Thymus (tissue), 11 donors: ENCODE measurements around the gene REN. TPM values are rescaled to one million over a fixed set of nuclear protein-coding genes. Genes with fewer than 3 reads are reported as not detected.
A peak's percentile ranks its signal among the peaks of the same experiment; 100 is the strongest.

Experiments
- DNase-seq, 9 donors: peaks; one replicate each; pipeline ENCODE4 v3.0.0-alpha.2; 2013; ENCODE audit warnings: low spot score in 9 of 9, low read depth in 6 of 9, missing footprints in 1 of 9
- H3K27ac ChIP-seq, 2 donors: one replicate each; pipeline ENCODE4 v1.5.1; 2013; ENCODE audit warnings: control low read depth in 1 of 2, low read depth in 1 of 2, low read length in 1 of 2, mild to moderate bottlenecking in 1 of 2, moderate library complexity in 1 of 2
- H3K27me3 ChIP-seq, 2 donors: one replicate each; pipeline ENCODE4 v1.5.1; 2013; ENCODE audit warnings: low read length in 1 of 2; ENCODE audit not compliant: control insufficient read depth in 2 of 2, insufficient read depth in 1 of 2
- H3K36me3 ChIP-seq, 2 donors: one replicate each; pipeline ENCODE4 v1.5.1; 2013; ENCODE audit warnings: low read length in 1 of 2, mild to moderate bottlenecking in 1 of 2, moderate library complexity in 1 of 2; ENCODE audit not compliant: control insufficient read depth in 2 of 2, insufficient read depth in 2 of 2
- H3K4me1 ChIP-seq, 2 donors: one replicate each; pipeline ENCODE4 v1.5.1; 2013; ENCODE audit warnings: low read length in 2 of 2; ENCODE audit not compliant: control insufficient read depth in 2 of 2, insufficient read depth in 2 of 2
- H3K4me3 ChIP-seq, 2 donors: one replicate each; pipeline ENCODE4 v1.5.1; 2013; ENCODE audit warnings: low read length in 2 of 2, control low read depth in 1 of 2, mild to moderate bottlenecking in 1 of 2
- H3K9me3 ChIP-seq, 2 donors: one replicate each; pipeline ENCODE4 v1.5.1; 2013; ENCODE audit warnings: low read length in 1 of 2, mild to moderate bottlenecking in 1 of 2; ENCODE audit not compliant: control insufficient read depth in 2 of 2, insufficient read depth in 1 of 2
- WGBS: extraction: QIAGEN DNeasy Blood & Tissue Kit; methylation state at CpG from one replicate; pipeline ENCODE4 v1.1.7; 2013; 5-methylcytosine and 5-hydroxymethylcytosine counted together
- polyA plus RNA-seq: library from polyadenylated mRNA; stranded (reverse); fragments of 200-250 nt; gene quantifications from one replicate; pipeline ENCODE4 v1.2.3, GENCODE V29; 2013
- total RNA-seq: library from RNA; stranded (reverse); fragments of 120-200 nt; gene quantifications from one replicate; pipeline ENCODE4 v1.2.4, GENCODE V29; 2013
- donor health status: healthy.

The REN gene
- total and polyA plus RNA-seq, 2 donors = 0.66 to 1.9 TPM

GRCh38 chr1:204131978-204132377, 34.2 kb downstream of the REN start:
- H3K4me1 ChIP-seq = peaks cover 0 to 6% of the 10 kb centered on the region in 2 donors
- no peak overlapping the region for H3K4me3 ChIP-seq
- DNase-seq = no peak
- 95% methylated on average over 4 of the region's 4 CpGs for WGBS
- no peaks in the 10 kb centered on the region for H3K9me3 ChIP-seq
- no peak overlapping the region for H3K27ac ChIP-seq
- no peaks in the 10 kb centered on the region for H3K36me3 ChIP-seq
- peaks cover 0 to 9% of the 10 kb centered on the region in 2 donors for H3K27me3 ChIP-seq

GRCh38 chr1:204130981-204131892, 34.9 kb downstream of the REN start:
- Histone ChIP-seq H3K27ac (no peak overlapping the region), H3K36me3 (no peaks in the 10 kb centered on the region), H3K9me3 (no peaks in the 10 kb centered on the region), H3K4me3 (no peak overlapping the region), H3K27me3 (peaks cover 0 to 9% of the 10 kb centered on the region in 2 donors), H3K4me1 (peaks cover 0 to 6% of the 10 kb centered on the region in 2 donors)
- 88% methylated on average over 11 of the region's 11 CpGs for WGBS
- DNase-seq = no peak

GRCh38 chr1:204130178-204130577, 36.0 kb downstream of the REN start:
- 89% methylated on average over 4 of the region's 4 CpGs for WGBS
- no peaks in the 10 kb centered on the region for H3K36me3 ChIP-seq
- H3K4me1 ChIP-seq = peaks cover 0 to 6% of the 10 kb centered on the region in 2 donors
- no peak overlapping the region for H3K27ac ChIP-seq
- H3K4me3 ChIP-seq = no peak overlapping the region
- peaks cover 0 to 9% of the 10 kb centered on the region in 2 donors for H3K27me3 ChIP-seq
- no peaks in the 10 kb centered on the region for H3K9me3 ChIP-seq
- no peak for DNase-seq

- Histone ChIP-seq H3K36me3 (no peaks in the 10 kb centered on the region), H3K4me3 (no peak overlapping the region), H3K27me3 (peaks cover 0 to 9% of the 10 kb centered on the region in 2 donors), H3K4me1 (peaks cover 0 to 6% of the 10 kb centered on the region in 2 donors), H3K9me3 (no peaks in the 10 kb centered on the region), H3K27ac (no peak overlapping the region)
- WGBS = 35% methylated on average over 29 of the region's 29 CpGs
- DNase-seq = peak in 6 of 9 donors; percentile 10 to 73 (median 50)
These were observed 36.9 kb downstream of the REN start for GRCh38 chr1:204128964-204129896.

GRCh38 chr1:204128464-204128963, 37.6 kb downstream of the REN start:
- Histone ChIP-seq H3K4me1 (peaks cover 0 to 6% of the 10 kb centered on the region in 2 donors), H3K27ac (no peak overlapping the region), H3K27me3 (peaks cover 0 to 9% of the 10 kb centered on the region in 2 donors), H3K9me3 (no peaks in the 10 kb centered on the region), H3K36me3 (no peaks in the 10 kb centered on the region), H3K4me3 (no peak overlapping the region)
- 96% methylated on average over 4 of the region's 4 CpGs for WGBS
- no peak for DNase-seq

GRCh38 chr1:204127597-204128242, 38.4 kb downstream of the REN start:
- Histone ChIP-seq H3K4me3 (no peak overlapping the region), H3K36me3 (no peaks in the 10 kb centered on the region), H3K4me1 (peaks cover 0 to 6% of the 10 kb centered on the region in 2 donors), H3K9me3 (no peaks in the 10 kb centered on the region), H3K27me3 (peaks cover 0 to 9% of the 10 kb centered on the region in 2 donors), H3K27ac (no peak overlapping the region)
- 67% methylated on average over 5 of the region's 5 CpGs for WGBS
- no peak for DNase-seq

- no peak for DNase-seq
- H3K36me3 ChIP-seq = no peaks in the 10 kb centered on the region
- H3K27me3 ChIP-seq = peaks cover 0 to 9% of the 10 kb centered on the region in 2 donors
- no peak overlapping the region for H3K27ac ChIP-seq
- 82% methylated on average over 7 of the region's 7 CpGs for WGBS
- H3K4me3 ChIP-seq = no peak overlapping the region
- no peaks in the 10 kb centered on the region for H3K9me3 ChIP-seq
- peaks cover 0 to 6% of the 10 kb centered on the region in 2 donors for H3K4me1 ChIP-seq
These were observed 39.2 kb downstream of the REN start for GRCh38 chr1:204126956-204127355.

- Histone ChIP-seq H3K27ac (no peak overlapping the region), H3K9me3 (no peaks in the 10 kb centered on the region), H3K27me3 (peaks cover 0 to 9% of the 10 kb centered on the region in 2 donors), H3K4me1 (peaks cover 0 to 6% of the 10 kb centered on the region in 2 donors), H3K36me3 (no peaks in the 10 kb centered on the region), H3K4me3 (no peak overlapping the region)
- no peak for DNase-seq
- WGBS = 90% methylated on average over 8 of the region's 8 CpGs
These were observed 39.8 kb downstream of the REN start for GRCh38 chr1:204126386-204126785.
